SU-DHL-6 (cell line): ENCODE measurements around the gene NPIPB6.

Experiments
- H2AFZ ChIP-seq: fragments of 200-600 bp; sonication (generic); 2 replicates; pipeline ENCODE4 v1.6.1; 2014; ENCODE audit warnings: low read depth, mild to moderate bottlenecking, moderate library complexity, mixed read lengths, antibody characterized with exemption, low read length; ENCODE audit not compliant: severe bottlenecking
- H3F3A ChIP-seq: fragments of 200-600 bp; shearing (Covaris generic); 2 replicates; pipeline ENCODE4 v1.6.0; 2016; ENCODE audit warnings: antibody characterized with exemption, mild to moderate bottlenecking; ENCODE audit not compliant: insufficient read depth
- H3K27ac ChIP-seq: fragments of 200-600 bp; sonication (generic); 2 replicates; pipeline ENCODE4 v1.5.1; 2016; ENCODE audit warnings: low read depth, mild to moderate bottlenecking, low read length, moderate library complexity, mixed read lengths
- H3K27me3 ChIP-seq: fragments of 200-600 bp; sonication (generic), shearing (Covaris generic); 2 replicates; pipeline ENCODE4 v1.6.0; 2014; ENCODE audit warnings: mild to moderate bottlenecking, low read length
- H3K36me3 ChIP-seq: fragments of 200-600 bp; sonication (generic); 2 replicates; pipeline ENCODE4 v1.6.1; 2014; ENCODE audit warnings: mild to moderate bottlenecking, low read length, mixed read lengths
- H3K4me2 ChIP-seq: fragments of 300-600, 200-600 bp; shearing (Covaris generic), sonication (generic); 2 replicates; pipeline ENCODE4 v1.6.0; 2014; ENCODE audit warnings: low read length, low read depth, mild to moderate bottlenecking; ENCODE audit not compliant: poor library complexity, severe bottlenecking
- H3K4me3 ChIP-seq: fragments of 200-600 bp; sonication (generic); 2 replicates; pipeline ENCODE4 v1.5.1; 2014; ENCODE audit warnings: antibody characterized with exemption, low read length, mild to moderate bottlenecking, mixed read lengths; ENCODE audit not compliant: insufficient read depth, poor library complexity, severe bottlenecking
- H3K79me2 ChIP-seq: fragments of 200-600 bp; sonication (generic); 2 replicates; pipeline ENCODE4 v1.6.1; 2014; ENCODE audit warnings: mild to moderate bottlenecking, low read length, moderate library complexity; ENCODE audit not compliant: insufficient read depth
- H3K9ac ChIP-seq: fragments of 200-600 bp; sonication (generic); 2 replicates; pipeline ENCODE4 v1.7.0; 2014; ENCODE audit warnings: mild to moderate bottlenecking, low read length
- H3K9me2 ChIP-seq: fragments of 200-600 bp; sonication (generic); replicated peaks from 2 replicates; pipeline ENCODE4 v1.6.1; 2014; ENCODE audit warnings: low read length; ENCODE audit not compliant: insufficient read depth
- H3K9me3 ChIP-seq: fragments of 200-600 bp; sonication (generic); 2 replicates; pipeline ENCODE4 v1.6.1; 2014; ENCODE audit warnings: low read length, mixed read lengths; ENCODE audit not compliant: insufficient read depth
- H4K20me1 ChIP-seq: fragments of 200-600 bp; sonication (generic); 2 replicates; pipeline ENCODE4 v1.6.1; 2014; ENCODE audit warnings: low read depth, mild to moderate bottlenecking, antibody characterized with exemption, low read length, moderate library complexity, mixed read lengths
- CTCF ChIP-seq: fragments of 200-600 bp; sonication (generic); IDR thresholded peaks from one replicate; pipeline ENCODE4 v1.5.1; 2017; ENCODE audit warnings: antibody characterized with exemption, mild to moderate bottlenecking, low read length, moderate library complexity; ENCODE audit not compliant: insufficient read depth, poor library complexity, severe bottlenecking
- EZH2phosphoT487 ChIP-seq: fragments of 200-600 bp; sonication (generic), shearing (Covaris generic); conservative IDR thresholded peaks from 2 replicates; pipeline ENCODE4 v1.6.1; 2018; ENCODE audit warnings: mild to moderate bottlenecking, antibody characterized with exemption, low read length, moderate library complexity, mixed read lengths

NPIPB6 gene

GRCh38 chr16:28300327-28300726 lies 63.0 kb downstream of the NPIPB6 start:
- no peaks in the 10 kb centered on the region for H3K36me3 ChIP-seq

GRCh38 chr16:28298511-28298878 lies 64.8 kb downstream of the NPIPB6 start:
- Histone ChIP-seq H3K27me3 (no peaks in the 10 kb centered on the region), H3K36me3 (no peaks in the 10 kb centered on the region), H3K79me2 (no peaks in the 10 kb centered on the region), H3K4me2 (no peak overlapping the region), H3K9ac (no peak overlapping the region), H3K4me3 (no peak overlapping the region), H3K27ac (no peak overlapping the region), H3F3A (no peaks in the 10 kb centered on the region), H3K9me2 (no peaks in the 10 kb centered on the region), H3K9me3 (no peaks in the 10 kb centered on the region), H4K20me1 (no peaks in the 10 kb centered on the region), H2AFZ (no peak overlapping the region)
- TF ChIP-seq CTCF (no peak), EZH2phosphoT487 (no peak)

More at GRCh38 chr16:28300327-28300726, 63.0 kb downstream of the NPIPB6 start:
- H3K4me2 ChIP-seq: no peak overlapping the region
- no peaks in the 10 kb centered on the region for H3F3A ChIP-seq
- no peaks in the 10 kb centered on the region for H3K9me3 ChIP-seq
- H3K79me2 ChIP-seq: no peaks in the 10 kb centered on the region
- H3K27ac ChIP-seq: no peak overlapping the region
- H4K20me1 ChIP-seq: no peaks in the 10 kb centered on the region
- H3K9me2 ChIP-seq: no peaks in the 10 kb centered on the region
- no peak overlapping the region for H2AFZ ChIP-seq
- H3K4me3 ChIP-seq: no peak overlapping the region
- no peak overlapping the region for H3K9ac ChIP-seq
- no peaks in the 10 kb centered on the region for H3K27me3 ChIP-seq
- TF ChIP-seq EZH2phosphoT487 (no peak), CTCF (no peak)

- H3K4me3 ChIP-seq: no peak overlapping the region
- H3F3A ChIP-seq: no peaks in the 10 kb centered on the region
- H4K20me1 ChIP-seq: no peaks in the 10 kb centered on the region
- H3K9ac ChIP-seq: no peak overlapping the region
- no peaks in the 10 kb centered on the region for H3K79me2 ChIP-seq
- no peaks in the 10 kb centered on the region for H3K9me2 ChIP-seq
- no peak overlapping the region for H3K27ac ChIP-seq
- no peak overlapping the region for H3K4me2 ChIP-seq
- H2AFZ ChIP-seq: no peak overlapping the region
- TF ChIP-seq CTCF (no peak), EZH2phosphoT487 (no peak)
- no peaks in the 10 kb centered on the region for H3K9me3 ChIP-seq
- H3K27me3 ChIP-seq: no peaks in the 10 kb centered on the region
- H3K36me3 ChIP-seq: no peaks in the 10 kb centered on the region
Observed at GRCh38 chr16:28297784-28298510, 65.4 kb downstream of the NPIPB6 start.
